Prostate gland (tissue), 2 donors: ENCODE data around the gene PDE1C.

Source experiments
- CTCF ChIP-seq, 4 experiments: fragments of 200-600 bp in 2 of 4; fragments of 450-650 bp in 2 of 4; sonication (generic) in 2 of 4; IDR thresholded peaks; 1 replicate in 3 of 4; 2 replicates in 1 of 4; pipeline ENCODE4 v1.5.1; 2016 to 2019; ENCODE audit warnings: antibody characterized with exemption in 4 of 4, mild to moderate bottlenecking in 2 of 4, moderate library complexity in 2 of 4
- POLR2AphosphoS5 ChIP-seq: sonication (generic); formaldehyde crosslinking; IDR thresholded peaks from one replicate; pipeline ENCODE4 v1.6.1; 2017; ENCODE audit warnings: antibody characterized with exemption

- no peak for TF ChIP-seq CTCF (IDR thresholded peaks at IDR 0.05)
- no peak for TF ChIP-seq POLR2AphosphoS5
These were observed 3.8 kb downstream of the PDE1C start for GRCh38 chr7:32066441-32066840.
